ENCODE measurements around the gene NRG3. TPM values are rescaled to one million over a fixed set of nuclear protein-coding genes. Genes with fewer than 3 reads are reported as not detected.

The NRG3 gene
- total and polyA plus RNA-seq, 11 donors, result 0.11 to 0.41 (median 0.27) TPM; not detected in 7

- Histone ChIP-seq H3K4me3 (no peak overlapping the region), H3K4me1 (no peaks in the 10 kb centered on the region), H3K27me3 (no peaks in the 10 kb centered on the region), H3K36me3 (no peaks in the 10 kb centered on the region), H3K9me3 (no peaks in the 10 kb centered on the region), H3K27ac (no peak overlapping the region)
- DNase-seq, result no peak
- WGBS, 4 donors, result 74 to 83% (median 77%) methylated on average over 5 of the region's 5 CpGs
- no peak for TF ChIP-seq CTCF (IDR thresholded peaks at IDR 0.05)
- TF ChIP-seq POLR2A (IDR thresholded peaks at IDR 0.05), result no peak
- ATAC-seq, result no peak
- intact Hi-C loops (cut with DNase I), result no loop called here
Measured at GRCh38 chr10:82464966-82465365, 590.0 kb downstream of the NRG3 start.

- no peaks in the 10 kb centered on the region for H3K9me3 ChIP-seq
- intact Hi-C loops (cut with DNase I), result no loop called here
- ATAC-seq, result no peak
Measured at GRCh38 chr10:82468453-82468852, 593.5 kb downstream of the NRG3 start.

GRCh38 chr10:82472406-82473335 lies 597.7 kb downstream of the NRG3 start:
- intact Hi-C loops (cut with DNase I), result no loop called here
- no peaks in the 10 kb centered on the region for H3K4me1 ChIP-seq
- H3K36me3 ChIP-seq, result no peaks in the 10 kb centered on the region
- no peak overlapping the region for H3K27ac ChIP-seq
- H3K9me3 ChIP-seq, result peaks cover 0 to 6% (median 0%) of the 10 kb centered on the region in 12 donors
- WGBS, 4 donors, result 86 to 90% (median 88%) methylated on average over 5 of the region's 5 CpGs
- H3K4me3 ChIP-seq, result no peak overlapping the region
- no peak for DNase-seq
- no peak for TF ChIP-seq CTCF (IDR thresholded peaks at IDR 0.05)
- TF ChIP-seq POLR2A (IDR thresholded peaks at IDR 0.05), result no peak
- H3K27me3 ChIP-seq, result no peaks in the 10 kb centered on the region
- ATAC-seq, result no peak

More at GRCh38 chr10:82468453-82468852, 593.5 kb downstream of the NRG3 start:
- Histone ChIP-seq H3K27ac (no peak overlapping the region), H3K36me3 (no peaks in the 10 kb centered on the region), H3K4me1 (no peaks in the 10 kb centered on the region), H3K27me3 (no peaks in the 10 kb centered on the region), H3K4me3 (no peak overlapping the region)
- no peak for DNase-seq
- WGBS, 4 donors, result 70 to 87% (median 79%) methylated on average over 1 of the region's 1 CpG
- TF ChIP-seq POLR2A (IDR thresholded peaks at IDR 0.05) (no peak), CTCF (IDR thresholded peaks at IDR 0.05) (no peak)

- WGBS, 4 donors, result 65 to 78% (median 68%) methylated on average over 4 of the region's 4 CpGs
- intact Hi-C loops (cut with DNase I), result no loop called here
- ATAC-seq (no peak), DNase-seq (no peak)
- Histone ChIP-seq H3K9me3 (peaks cover 0 to 8% (median 0%) of the 10 kb centered on the region in 12 donors), H3K27me3 (no peaks in the 10 kb centered on the region), H3K4me3 (no peak overlapping the region), H3K27ac (no peak overlapping the region), H3K4me1 (no peaks in the 10 kb centered on the region), H3K36me3 (no peaks in the 10 kb centered on the region)
- no peak for TF ChIP-seq CTCF (IDR thresholded peaks at IDR 0.05)
- no peak for TF ChIP-seq POLR2A (IDR thresholded peaks at IDR 0.05)
Measured at GRCh38 chr10:82477776-82478175, 602.8 kb downstream of the NRG3 start.
